NCI-H1694 treated with DMSO at 0.1 percent for 48 hours (cell line): ENCODE measurements around the gene ZMYM2.

ENCODE experiments used
- DNase-seq: peaks from one replicate; lab custom pipeline; 2025; lab: John Stamatoyannopoulos, UW

ZMYM2 gene

GRCh38 chr13:20045950-20046548, 87.5 kb downstream of the ZMYM2 start:
- no peak for DNase-seq

DNA sequence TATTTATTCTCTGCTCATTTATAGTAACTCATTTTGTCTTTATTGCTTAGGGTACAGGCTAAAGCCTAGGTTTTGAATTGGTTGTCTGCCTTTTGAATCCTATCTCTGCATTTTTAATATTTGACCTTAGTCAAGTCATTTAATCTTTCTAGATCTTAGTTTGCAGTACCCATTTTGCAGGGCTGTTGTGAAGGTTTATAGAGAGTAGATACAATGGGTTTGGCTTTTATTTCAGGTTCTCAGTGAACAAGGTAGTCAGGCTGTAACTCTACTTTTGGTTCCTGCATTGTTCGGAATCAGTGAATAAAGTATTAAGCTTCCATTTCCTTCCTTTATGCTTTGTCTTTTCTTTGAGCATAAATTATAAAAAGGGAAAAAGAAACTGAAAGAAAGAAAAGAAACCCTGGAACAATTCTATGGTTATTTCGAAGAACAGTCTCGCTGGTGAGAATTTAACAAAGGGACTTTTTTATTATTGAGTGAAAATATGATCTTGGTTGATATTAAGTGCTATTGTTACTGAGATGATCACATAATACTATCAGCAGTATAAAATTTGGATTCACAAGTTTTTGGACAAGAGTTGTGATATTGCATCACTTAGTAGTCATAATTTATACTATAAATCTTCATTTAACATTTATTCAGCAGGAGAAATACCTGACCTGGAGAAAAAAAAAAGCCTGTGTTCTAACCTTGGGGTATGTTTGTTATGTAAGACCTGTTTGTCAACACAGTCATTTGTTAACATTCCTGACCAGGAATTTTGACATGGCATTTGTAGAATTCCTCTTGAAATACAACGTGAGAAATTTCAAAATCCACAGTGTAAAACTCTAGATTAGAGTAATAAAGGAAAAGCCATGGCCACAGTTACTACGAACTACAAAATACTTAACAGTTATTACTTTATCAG, 91.3 kb downstream of the ZMYM2 start:
- no peak for DNase-seq

- DNase-seq, result no peak
These were observed 92.8 kb downstream of the ZMYM2 start for GRCh38 chr13:20051366-20051765.

- DNase-seq, result no peak
These were observed 94.5 kb downstream of the ZMYM2 start for GRCh38 chr13:20053016-20053415.

GRCh38 chr13:20053891-20054290, 95.4 kb downstream of the ZMYM2 start:
- DNase-seq, result no peak

DNA sequence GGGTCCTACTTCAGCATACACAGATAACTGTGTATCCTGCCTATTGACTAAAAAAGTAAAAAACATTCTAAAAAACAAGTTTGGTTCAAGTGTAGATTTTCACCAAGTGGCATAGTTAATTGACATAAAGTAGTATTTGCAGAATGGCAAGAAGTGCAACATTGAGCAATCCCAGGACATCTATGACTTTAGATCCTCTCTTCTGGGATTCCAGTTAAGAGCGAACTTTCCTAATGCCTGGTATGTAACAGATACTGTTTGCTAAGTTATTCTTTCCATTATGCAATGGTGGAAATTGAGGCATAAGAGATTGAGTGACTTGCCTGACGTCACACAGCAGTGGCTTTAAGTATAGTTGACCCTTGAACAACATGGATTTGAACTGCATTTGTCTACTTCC, 96.1 kb downstream of the ZMYM2 start:
- no peak for DNase-seq

- DNase-seq, result no peak
These were observed 98.7 kb downstream of the ZMYM2 start for GRCh38 chr13:20057214-20057613.

- DNase-seq, result no peak
These were observed 99.4 kb downstream of the ZMYM2 start for GRCh38 chr13:20057963-20058362.

- DNase-seq, result no peak
These were observed 99.9 kb downstream of the ZMYM2 start for GRCh38 chr13:20058476-20058875.

GRCh38 chr13:20064128-20064527, 105.6 kb downstream of the ZMYM2 start:
- DNase-seq, result no peak

DNA sequence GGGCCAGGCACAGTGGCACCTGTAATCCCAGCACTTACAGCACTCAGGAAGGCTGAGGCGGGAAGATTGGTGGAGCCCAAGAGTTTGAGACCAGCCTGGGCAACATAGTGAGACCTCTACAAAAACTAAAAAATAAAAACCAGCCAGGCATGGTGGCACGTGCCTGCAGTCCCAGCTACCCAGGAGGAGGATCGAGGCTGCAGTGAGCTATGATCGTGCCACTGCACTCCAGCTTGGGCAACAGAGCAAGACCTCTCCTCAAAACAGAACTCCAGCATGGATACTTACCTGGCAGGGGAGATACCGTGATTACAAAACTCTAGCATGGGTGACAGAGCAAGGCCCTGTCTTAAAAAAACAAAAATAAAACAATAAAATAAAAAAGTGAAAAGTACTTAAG, 107.0 kb downstream of the ZMYM2 start:
- DNase-seq, result no peak

GRCh38 chr13:20069956-20070355, 111.4 kb downstream of the ZMYM2 start:
- DNase-seq, result no peak

- DNase-seq, result no peak
These were observed 115.2 kb downstream of the ZMYM2 start for GRCh38 chr13:20073775-20074174.

GRCh38 chr13:20074966-20075365, 116.4 kb downstream of the ZMYM2 start:
- DNase-seq, result no peak

- no peak for DNase-seq
These were observed 118.6 kb downstream of the ZMYM2 start for GRCh38 chr13:20077086-20077485.

DNA sequence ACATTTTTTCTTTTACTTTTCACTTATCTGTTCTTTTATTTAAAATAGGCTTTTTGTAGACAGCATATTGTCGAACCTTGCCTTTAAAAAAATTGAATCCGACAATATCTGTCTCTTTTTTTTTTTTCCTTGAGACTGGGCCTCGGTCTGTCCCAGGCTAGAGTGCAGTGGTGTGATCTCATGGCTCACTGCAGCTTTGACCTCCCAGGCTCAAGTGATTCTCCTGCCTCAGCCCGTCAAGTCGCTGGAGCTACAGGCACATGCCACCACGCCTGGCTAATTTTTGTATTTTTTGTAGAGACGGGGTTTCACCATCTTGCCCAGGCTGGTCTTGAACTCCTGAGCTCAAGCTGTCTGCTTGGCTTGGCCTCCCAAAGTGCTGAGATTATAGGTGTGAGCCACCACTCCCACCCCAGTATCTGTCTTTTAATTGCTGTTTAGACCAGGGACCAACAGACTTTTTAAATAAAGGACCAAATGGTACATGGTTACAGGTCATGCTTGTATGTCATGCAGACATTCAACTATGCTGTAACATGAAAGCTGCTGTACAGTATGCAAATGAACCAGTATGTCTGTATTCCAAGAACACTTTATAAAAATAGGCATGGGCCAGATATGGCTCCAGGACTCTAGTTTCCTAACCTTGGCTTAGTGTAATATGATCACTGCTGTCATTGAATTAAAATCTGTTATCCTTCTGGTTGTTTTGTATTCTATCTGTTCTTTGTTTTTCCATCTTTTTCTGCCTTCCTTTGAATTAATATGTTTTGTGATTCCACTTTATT, 122.0 kb downstream of the ZMYM2 start:
- DNase-seq, result no peak

DNA sequence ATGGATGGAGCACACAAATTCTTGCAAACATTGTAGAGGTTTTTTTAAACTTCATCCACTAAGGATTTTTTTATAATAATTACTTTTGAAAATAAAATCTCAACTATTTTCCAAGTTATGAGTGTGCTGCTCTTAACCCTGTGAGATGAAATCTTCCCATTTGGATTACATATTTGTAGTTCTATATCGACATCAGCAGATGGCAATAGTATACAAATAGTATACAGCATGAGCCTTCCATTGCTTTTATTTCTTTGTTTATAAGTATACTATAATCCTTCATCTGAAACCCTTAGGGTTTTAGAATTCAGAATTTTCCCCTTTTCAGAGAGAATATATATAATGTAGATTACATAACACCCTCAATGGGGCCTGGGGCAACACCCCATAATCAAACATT, 131.8 kb downstream of the ZMYM2 start:
- no peak for DNase-seq

DNA sequence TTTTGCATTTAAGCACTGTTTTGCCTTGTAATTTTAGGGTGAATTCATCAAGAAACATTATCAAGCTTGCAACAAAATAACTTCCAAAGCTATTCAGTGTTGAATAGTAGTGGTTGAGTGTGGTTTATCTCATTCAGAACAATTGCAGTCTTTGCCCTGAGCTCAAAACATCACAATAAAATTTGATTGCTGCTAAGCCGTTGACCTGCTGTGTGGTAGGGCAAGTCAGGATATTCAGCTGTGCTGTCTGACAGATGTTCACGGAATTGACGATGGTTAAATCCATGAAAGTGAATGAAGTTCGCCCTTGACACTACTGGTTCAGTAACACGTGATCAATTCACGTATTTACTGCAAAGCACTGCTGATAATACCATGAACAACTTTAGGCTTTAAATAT, 135.4 kb downstream of the ZMYM2 start:
- no peak for DNase-seq

GRCh38 chr13:20099319-20099718, 140.8 kb downstream of the ZMYM2 start:
- no peak for DNase-seq

GRCh38 chr13:20101467-20102316, 143.2 kb downstream of the ZMYM2 start:
- DNase-seq, result no peak

DNA sequence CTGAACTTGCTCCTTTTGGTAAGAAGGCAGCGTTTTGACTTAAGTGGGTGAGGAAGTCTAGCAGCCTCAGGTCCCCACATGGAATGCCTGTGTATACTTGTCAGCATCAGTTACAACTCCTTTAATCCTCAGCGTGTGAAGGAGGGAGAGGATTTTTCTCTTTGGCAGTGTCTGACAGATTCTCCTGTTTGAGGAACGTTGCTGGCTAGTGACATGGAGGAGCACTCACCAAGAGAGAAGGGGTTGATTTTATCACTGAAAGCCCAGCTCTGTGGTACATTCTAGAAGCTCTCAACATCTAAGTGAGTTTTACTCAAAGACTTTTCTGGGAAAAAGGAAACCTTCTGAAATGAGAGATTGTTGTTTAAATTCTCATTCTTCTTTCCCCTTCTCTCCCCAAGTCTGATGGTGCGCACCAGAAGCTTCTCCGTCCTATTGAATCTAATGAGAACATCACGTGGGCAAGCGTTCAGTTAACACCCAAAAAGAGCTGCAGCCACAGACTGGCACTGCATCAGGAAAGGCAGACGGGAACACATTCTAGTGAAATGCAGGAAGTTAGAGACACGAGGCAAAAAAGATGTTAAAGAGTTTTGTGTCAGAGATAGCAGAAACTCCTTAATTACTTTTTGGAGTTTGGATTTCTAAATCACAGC, 144.1 kb downstream of the ZMYM2 start:
- DNase-seq, result no peak
